Measurements from ENCODE around the gene SH2B3.
"Not testable (repeated sequence)": the region's sequence is repeated elsewhere in the genome, so short reads cannot be mapped to it uniquely, and the experiment has no call there.

SH2B3 gene

DNA sequence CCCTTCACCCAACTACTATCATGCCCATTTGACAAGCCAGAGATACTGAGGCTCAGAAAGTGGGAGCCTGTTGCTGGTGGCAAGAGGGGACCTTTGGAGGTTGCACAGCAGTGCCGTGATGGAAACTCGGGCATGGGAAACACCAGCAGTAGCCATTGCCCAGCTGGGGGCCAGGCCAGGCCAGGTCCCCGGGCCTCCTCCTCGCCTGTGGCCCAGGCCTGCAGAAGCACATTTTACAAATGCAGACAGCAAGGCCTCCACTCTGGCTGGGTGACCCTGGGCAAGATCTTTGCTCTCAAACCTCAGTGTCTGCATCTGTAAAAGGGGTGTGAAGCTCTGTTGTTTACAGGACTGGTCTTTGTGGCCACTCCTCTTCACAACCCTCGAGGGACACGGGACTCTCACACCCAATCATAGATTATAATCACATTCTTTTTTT, 4.5 kb upstream of the SH2B3 start:
- no peak overlapping the region for H3K27ac ChIP-seq
- H3K27me3 ChIP-seq (ENCODE audit: insufficient read depth, low read depth, severe bottlenecking), result no peaks in the 10 kb centered on the region
- no peak for DNase-seq
- H3K9me3 ChIP-seq (ENCODE audit: severe bottlenecking), result no peaks in the 10 kb centered on the region
- no peaks in the 10 kb centered on the region for H3K36me3 ChIP-seq
- no peak overlapping the region for H3K4me3 ChIP-seq (ENCODE audit: low read depth, low read length)
- TF ChIP-seq, protein P1, sequence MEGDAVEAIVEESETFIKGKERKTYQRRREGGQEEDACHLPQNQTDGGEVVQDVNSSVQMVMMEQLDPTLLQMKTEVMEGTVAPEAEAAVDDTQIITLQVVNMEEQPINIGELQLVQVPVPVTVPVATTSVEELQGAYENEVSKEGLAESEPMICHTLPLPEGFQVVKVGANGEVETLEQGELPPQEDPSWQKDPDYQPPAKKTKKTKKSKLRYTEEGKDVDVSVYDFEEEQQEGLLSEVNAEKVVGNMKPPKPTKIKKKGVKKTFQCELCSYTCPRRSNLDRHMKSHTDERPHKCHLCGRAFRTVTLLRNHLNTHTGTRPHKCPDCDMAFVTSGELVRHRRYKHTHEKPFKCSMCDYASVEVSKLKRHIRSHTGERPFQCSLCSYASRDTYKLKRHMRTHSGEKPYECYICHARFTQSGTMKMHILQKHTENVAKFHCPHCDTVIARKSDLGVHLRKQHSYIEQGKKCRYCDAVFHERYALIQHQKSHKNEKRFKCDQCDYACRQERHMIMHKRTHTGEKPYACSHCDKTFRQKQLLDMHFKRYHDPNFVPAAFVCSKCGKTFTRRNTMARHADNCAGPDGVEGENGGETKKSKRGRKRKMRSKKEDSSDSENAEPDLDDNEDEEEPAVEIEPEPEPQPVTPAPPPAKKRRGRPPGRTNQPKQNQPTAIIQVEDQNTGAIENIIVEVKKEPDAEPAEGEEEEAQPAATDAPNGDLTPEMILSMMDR (IDR thresholded peaks at IDR 0.05; ENCODE audit: low read depth, low read length), result no peak

DNA sequence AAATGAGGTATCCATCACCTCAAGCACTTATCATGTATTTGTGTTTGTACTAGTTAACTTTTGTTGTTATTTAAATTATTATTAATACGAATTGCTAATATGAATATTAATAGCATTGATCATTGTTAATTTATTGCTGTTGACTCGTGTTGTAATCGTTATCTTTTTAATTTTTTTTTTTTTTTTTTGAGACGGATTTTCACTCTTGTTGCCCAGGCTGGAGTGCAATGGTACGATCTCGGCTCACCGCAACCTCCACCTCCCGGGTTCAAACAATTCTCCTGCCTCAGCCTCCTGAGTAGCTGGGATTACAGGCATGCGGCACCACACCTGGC, 3.3 kb upstream of the SH2B3 start:
- not testable (repeated sequence) for H3K27ac ChIP-seq

DNA sequence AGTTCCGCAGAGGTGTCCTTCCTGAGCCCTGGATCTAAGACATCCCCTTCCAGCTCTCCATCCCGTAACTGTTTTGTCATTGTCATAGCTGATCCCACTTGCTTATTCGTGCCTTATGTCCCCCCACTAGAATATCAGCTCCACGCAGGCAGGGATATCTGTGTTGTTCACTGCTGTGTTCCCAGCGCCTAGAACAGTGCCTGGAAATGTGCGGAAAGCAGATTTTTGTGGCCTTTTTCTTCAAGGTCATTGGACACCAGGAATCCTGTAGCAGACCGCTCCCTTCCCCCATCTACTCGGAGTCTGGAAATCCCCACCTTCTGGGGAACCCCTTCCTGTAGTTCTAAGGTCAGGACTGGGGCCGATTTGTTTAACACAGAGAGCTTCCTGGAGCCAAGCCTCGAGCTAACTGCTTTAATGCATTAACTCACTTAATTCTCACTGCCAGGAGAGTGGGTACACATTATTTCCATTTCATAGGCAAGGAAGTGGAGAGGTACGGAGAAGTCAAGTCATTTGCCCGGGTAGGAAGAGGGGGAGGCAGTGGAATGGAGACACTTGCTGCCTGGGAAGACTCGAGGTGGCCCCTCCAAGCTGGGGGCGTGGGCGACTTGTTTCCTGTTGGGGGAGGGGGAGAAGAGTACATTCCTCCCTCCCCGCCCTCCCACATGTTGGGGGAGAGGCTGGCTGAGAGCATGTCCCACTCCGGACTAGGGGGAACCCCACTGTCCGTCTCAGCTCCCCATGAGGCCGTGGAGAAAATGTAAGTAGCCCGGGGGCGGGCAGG, 1.2 kb upstream of the SH2B3 start:
- DNase-seq, result no peak
- peak overlapping the region; percentile 25; the same call in 1 of the 2 replicates for H3K27ac ChIP-seq
- peak overlapping the region; percentile 45 for H3K4me3 ChIP-seq (ENCODE audit: low read depth, low read length)
- TF ChIP-seq, protein P1 (IDR thresholded peaks at IDR 0.05; ENCODE audit: low read depth, low read length), result no peak
- H3K36me3 ChIP-seq, result no peaks in the 10 kb centered on the region
- H3K9me3 ChIP-seq (ENCODE audit: severe bottlenecking), result no peaks in the 10 kb centered on the region
- no peaks in the 10 kb centered on the region for H3K27me3 ChIP-seq (ENCODE audit: insufficient read depth, low read depth, severe bottlenecking)

More for the DNA sequence above, 3.3 kb upstream of the SH2B3 start:
- H3K36me3 ChIP-seq; DNase-seq; H3K4me3 ChIP-seq (ENCODE audit: low read depth, low read length); H3K9me3 ChIP-seq (ENCODE audit: severe bottlenecking); H3K27me3 ChIP-seq (ENCODE audit: insufficient read depth, low read depth, severe bottlenecking): not testable (repeated sequence)

DNA sequence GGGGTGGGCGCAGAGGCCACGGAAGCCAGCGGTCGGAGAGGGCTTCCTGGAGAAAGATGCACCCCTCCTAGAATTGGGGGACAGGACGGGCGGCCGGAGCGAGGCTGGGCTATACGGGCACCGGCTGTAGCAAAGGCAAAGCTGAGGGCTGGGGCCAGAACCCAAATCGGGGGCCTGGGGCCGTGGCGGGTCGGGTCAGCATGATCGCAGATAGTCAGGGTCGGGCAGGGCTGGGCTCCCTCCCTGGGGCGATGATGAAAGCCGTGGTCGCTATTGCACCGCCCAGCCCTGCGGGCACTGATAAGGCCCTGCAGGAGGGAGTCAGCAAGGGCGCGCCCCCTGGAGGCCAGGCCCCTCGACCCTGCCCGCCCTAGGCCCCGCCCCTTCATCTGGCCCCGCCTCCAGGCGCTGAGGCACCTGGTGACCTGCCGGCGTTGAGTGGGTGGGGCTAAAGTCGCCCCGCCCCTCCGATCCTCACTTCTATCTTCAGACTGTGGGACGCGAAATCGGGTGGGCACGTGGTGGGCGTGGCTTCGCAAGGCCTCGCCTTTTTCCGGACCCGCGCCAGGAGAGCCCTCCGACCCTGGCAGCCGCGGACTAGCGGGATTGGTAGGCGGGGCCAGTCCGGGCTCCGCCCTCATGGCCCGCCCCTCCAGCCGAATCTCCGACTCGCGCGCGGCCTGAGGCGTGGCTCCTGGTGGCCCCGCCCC, 419 bp upstream of the SH2B3 start:
- Histone ChIP-seq H3K27me3 (ENCODE audit: insufficient read depth, low read depth, severe bottlenecking) (no peaks in the 10 kb centered on the region), H3K27ac (peak overlapping the region; percentile 25; the same call in 1 of the 2 replicates), H3K9me3 (ENCODE audit: severe bottlenecking) (no peaks in the 10 kb centered on the region), H3K4me3 (ENCODE audit: low read depth, low read length) (peak overlapping the region; percentile 45), H3K36me3 (no peaks in the 10 kb centered on the region)
- peak; percentile 96 for DNase-seq
- TF ChIP-seq, protein P1 (IDR thresholded peaks at IDR 0.05; ENCODE audit: low read depth, low read length), result peak; percentile 65

DNA sequence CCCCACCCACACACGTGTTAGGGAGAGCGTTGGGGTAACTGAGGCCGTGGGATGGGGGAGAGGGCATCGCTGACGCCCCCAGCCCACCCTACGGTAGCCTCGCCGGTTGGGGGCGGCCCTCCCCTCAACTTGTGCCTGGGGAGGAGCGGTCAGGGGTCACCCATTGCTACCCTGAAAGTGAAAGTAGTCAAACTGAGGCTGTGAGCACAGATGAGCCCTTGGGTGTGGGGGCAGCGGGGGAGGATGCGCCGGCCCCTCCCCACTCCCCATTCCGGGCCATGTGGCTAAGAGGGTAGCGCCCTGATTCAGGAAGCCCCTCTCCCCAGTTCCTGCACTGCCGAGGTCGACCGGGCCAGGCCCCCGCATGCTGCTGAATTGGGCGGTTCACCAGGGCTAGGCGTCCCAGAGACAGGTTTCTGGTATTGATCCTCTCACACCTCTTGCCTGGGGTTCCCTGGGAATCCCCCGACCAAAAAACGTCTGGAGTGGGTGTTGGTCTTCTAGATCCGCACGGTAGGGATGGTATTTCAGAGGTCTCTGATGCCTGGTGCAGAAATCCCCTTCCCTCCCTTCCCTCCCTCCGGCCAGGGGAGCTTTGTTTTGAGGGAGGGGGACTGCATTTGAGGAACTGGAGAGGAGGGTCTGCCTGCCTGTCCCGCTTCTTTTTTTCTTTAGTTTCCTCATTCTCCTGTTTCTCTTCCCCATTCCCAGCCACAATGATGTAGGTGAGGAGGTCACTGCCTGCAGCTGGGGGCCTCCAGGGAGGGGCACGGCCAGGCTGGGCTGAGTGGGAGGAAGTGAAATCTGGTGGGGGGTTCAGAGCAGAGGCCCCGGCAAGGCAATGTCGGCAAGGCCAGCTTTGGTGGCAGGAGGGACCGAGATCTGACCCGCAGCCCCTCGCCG, 1.0 kb downstream of the SH2B3 start:
- Histone ChIP-seq H3K9me3 (ENCODE audit: severe bottlenecking) (no peaks in the 10 kb centered on the region), H3K36me3 (no peaks in the 10 kb centered on the region), H3K4me3 (ENCODE audit: low read depth, low read length) (peak overlapping the region; percentile 64), H3K27ac (no peak overlapping the region), H3K27me3 (ENCODE audit: insufficient read depth, low read depth, severe bottlenecking) (no peaks in the 10 kb centered on the region)
- TF ChIP-seq, protein P1 (IDR thresholded peaks at IDR 0.05; ENCODE audit: low read depth, low read length), result no peak
- no peak for DNase-seq

Measured in WERI-Rb-1 (cell line).